AG09319 (cell line): ENCODE measurements around the gene KAZALD1.

Source experiments
- DNase-seq: peaks from one replicate; pipeline ENCODE4 v3.0.0-alpha.2; 2010; ENCODE audit warnings: low read depth; ENCODE audit errors: extremely low read depth
- CTCF ChIP-seq: IDR thresholded peaks from 2 replicates; pipeline ENCODE4 v1.5.1; 2011; ENCODE audit warnings: low read depth, mild to moderate bottlenecking, inconsistent platforms, low read length, moderate library complexity

Gene KAZALD1

GRCh38 chr10:101071885-101072433 is 10.2 kb downstream of the KAZALD1 start:
- no peak for TF ChIP-seq CTCF
- DNase-seq, result no peak

GRCh38 chr10:101072923-101073322 is 11.1 kb downstream of the KAZALD1 start:
- no peak for DNase-seq
- no peak for TF ChIP-seq CTCF

- TF ChIP-seq CTCF, result no peak; the same call in 1 of the 2 replicates
- DNase-seq, result no peak
Observed at GRCh38 chr10:101073631-101074030, 11.8 kb downstream of the KAZALD1 start.

- DNase-seq, result no peak
- TF ChIP-seq CTCF, result no peak
Observed at GRCh38 chr10:101075775-101076174, 14.0 kb downstream of the KAZALD1 start.

GRCh38 chr10:101076630-101077029 is 14.8 kb downstream of the KAZALD1 start:
- no peak for TF ChIP-seq CTCF
- DNase-seq, result no peak

GRCh38 chr10:101079874-101080273 is 18.1 kb downstream of the KAZALD1 start:
- no peak for TF ChIP-seq CTCF
- DNase-seq, result no peak

- no peak for DNase-seq
- TF ChIP-seq CTCF, result no peak
Observed at GRCh38 chr10:101080933-101081931, 19.4 kb downstream of the KAZALD1 start.
